ENCODE measurements around the gene EPO.

Gene EPO

GRCh38 chr7:100720279-100720670 lies at the start of gene EPO:
EPO (plus strand) TSS chr7:100720468; CDS start chr7:100720981, 513 bp downstream.
- TF ChIP-seq RAD21 (IDR thresholded peaks at IDR 0.05; ENCODE audit: low read depth) (no peak), TEAD4 (IDR thresholded peaks at IDR 0.05) (no peak)
- TF ChIP-seq, protein P1, sequence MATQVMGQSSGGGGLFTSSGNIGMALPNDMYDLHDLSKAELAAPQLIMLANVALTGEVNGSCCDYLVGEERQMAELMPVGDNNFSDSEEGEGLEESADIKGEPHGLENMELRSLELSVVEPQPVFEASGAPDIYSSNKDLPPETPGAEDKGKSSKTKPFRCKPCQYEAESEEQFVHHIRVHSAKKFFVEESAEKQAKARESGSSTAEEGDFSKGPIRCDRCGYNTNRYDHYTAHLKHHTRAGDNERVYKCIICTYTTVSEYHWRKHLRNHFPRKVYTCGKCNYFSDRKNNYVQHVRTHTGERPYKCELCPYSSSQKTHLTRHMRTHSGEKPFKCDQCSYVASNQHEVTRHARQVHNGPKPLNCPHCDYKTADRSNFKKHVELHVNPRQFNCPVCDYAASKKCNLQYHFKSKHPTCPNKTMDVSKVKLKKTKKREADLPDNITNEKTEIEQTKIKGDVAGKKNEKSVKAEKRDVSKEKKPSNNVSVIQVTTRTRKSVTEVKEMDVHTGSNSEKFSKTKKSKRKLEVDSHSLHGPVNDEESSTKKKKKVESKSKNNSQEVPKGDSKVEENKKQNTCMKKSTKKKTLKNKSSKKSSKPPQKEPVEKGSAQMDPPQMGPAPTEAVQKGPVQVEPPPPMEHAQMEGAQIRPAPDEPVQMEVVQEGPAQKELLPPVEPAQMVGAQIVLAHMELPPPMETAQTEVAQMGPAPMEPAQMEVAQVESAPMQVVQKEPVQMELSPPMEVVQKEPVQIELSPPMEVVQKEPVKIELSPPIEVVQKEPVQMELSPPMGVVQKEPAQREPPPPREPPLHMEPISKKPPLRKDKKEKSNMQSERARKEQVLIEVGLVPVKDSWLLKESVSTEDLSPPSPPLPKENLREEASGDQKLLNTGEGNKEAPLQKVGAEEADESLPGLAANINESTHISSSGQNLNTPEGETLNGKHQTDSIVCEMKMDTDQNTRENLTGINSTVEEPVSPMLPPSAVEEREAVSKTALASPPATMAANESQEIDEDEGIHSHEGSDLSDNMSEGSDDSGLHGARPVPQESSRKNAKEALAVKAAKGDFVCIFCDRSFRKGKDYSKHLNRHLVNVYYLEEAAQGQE (IDR thresholded peaks at IDR 0.05; ENCODE audit: low read depth), result no peak

DNA sequence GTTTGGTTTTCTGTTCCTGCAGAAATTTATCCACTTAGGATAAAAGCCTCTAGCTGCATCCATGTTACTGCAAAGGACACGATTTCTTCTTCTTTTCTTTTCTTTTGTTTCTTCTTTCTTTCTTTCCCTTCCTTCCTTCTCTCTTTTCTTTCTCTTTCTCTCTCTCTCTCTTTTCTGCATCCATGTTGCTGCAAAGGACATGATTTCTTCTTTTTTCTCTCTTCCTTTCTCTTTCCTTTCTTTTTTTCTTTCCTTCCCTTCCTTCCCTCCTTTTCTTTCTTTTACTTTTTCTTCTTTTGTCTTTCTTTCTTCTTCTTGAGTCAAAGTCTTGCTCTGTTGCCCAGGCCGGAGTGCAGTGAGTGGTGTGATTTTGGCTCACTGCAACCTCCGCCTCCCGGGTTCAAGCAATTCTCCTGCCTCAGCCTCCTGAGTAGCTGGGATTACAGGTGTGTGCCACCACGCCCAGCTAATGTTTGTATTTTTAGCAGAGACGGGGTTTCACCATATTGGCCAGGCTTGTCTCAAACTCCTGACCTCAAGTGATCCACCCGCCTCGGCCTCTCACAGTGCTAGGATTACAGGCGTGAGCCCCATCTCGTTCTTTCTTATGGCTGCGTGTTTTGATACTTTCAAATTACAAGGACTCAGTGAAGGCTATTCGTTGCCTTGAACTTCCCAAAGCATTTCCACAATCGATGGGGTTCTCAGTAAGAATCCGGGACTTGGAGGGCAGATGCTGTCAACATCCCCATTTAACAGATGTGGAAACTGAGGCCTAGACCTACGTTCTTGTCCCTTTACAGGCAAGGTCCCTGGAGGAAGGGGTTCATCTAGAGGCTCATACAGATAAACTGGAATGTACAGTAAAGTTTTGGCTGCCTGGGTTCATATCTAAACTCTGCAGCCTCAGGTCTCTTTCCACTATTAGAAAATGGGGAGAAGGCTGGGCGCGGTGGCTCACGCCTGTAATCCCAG lies 48.6 kb upstream of the EPO start:
- TF ChIP-seq, protein P1 (IDR thresholded peaks at IDR 0.05; ENCODE audit: low read depth), result no peak
- TF ChIP-seq, protein P2, sequence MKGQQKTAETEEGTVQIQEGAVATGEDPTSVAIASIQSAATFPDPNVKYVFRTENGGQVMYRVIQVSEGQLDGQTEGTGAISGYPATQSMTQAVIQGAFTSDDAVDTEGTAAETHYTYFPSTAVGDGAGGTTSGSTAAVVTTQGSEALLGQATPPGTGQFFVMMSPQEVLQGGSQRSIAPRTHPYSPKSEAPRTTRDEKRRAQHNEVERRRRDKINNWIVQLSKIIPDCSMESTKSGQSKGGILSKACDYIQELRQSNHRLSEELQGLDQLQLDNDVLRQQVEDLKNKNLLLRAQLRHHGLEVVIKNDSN (IDR thresholded peaks at IDR 0.05), result no peak
- TF ChIP-seq RAD21 (IDR thresholded peaks at IDR 0.05; ENCODE audit: low read depth) (no peak), TAF1 (IDR thresholded peaks at IDR 0.05; ENCODE audit: low read depth) (no peak), CEBPB (IDR thresholded peaks at IDR 0.05) (no peak), TCF12 (IDR thresholded peaks at IDR 0.05; ENCODE audit: low read depth) (no peak), ZBTB7A (IDR thresholded peaks at IDR 0.05; ENCODE audit: low read depth) (no peak), NFIC (IDR thresholded peaks at IDR 0.05) (no peak), TEAD4 (IDR thresholded peaks at IDR 0.05) (no peak)

DNA sequence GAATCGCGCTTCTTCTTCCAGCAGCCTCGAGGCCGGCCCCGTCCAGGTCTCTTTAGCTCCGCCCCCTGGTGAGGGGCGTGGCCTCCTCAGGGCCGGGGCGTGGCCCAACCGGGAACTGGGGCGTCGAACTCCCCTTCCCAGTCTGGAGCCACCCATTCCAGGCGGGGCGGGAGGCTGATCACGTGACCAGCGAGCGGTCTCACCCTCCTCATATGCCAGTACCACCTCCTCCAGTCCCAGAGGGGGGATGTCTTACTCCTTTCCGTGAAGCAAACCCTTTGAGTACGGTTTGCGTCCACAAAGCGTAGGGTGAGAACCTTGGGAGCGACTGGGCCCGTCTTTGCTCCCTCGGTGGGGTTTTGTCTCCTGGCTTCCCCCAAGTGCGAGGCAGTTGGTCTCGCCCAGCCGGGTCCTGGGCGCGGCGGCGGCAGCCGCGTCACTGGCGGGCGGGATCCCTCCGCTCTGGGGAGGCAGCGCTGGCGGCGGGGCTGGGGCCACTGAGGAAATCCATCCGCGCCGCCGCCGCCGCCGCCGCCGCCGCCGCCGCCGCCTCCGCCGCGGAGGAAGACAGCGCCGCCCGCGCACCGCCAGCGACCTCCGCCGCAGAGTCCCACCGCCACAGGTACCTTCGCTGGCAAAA lies 46.8 kb upstream of the EPO start, which contains the start of gene GNB2:
GNB2 (plus strand) TSS at position 439 of the 640 bp plus-strand sequence. CDS start 2,526 bp downstream, outside the sequence.
- TF ChIP-seq TCF12 (IDR thresholded peaks at IDR 0.05; ENCODE audit: low read depth) (no peak), TAF1 (IDR thresholded peaks at IDR 0.05; ENCODE audit: low read depth) (peak; percentile 86; the same call in 1 of the 2 replicates), CEBPB (IDR thresholded peaks at IDR 0.05) (no peak), TEAD4 (IDR thresholded peaks at IDR 0.05) (peak; percentile 9; the same call in 1 of the 2 replicates), CREB1 (IDR thresholded peaks at IDR 0.05; ENCODE audit: low read depth) (no peak), RAD21 (IDR thresholded peaks at IDR 0.05; ENCODE audit: low read depth) (no peak), YY1 (IDR thresholded peaks at IDR 0.05; ENCODE audit: low read depth) (peak; percentile 52; the same call in 1 of the 2 replicates), EP300 (IDR thresholded peaks at IDR 0.05; ENCODE audit: borderline replicate concordance) (peak; percentile 73), NFIC (IDR thresholded peaks at IDR 0.05) (0 out of 2 replicates have a peak, but pooled peaks have one; percentile 1), ZBTB7A (IDR thresholded peaks at IDR 0.05; ENCODE audit: low read depth) (no peak), FOXM1 (IDR thresholded peaks at IDR 0.05; ENCODE audit: borderline replicate concordance, low read depth) (no peak), EGR1 (IDR thresholded peaks at IDR 0.05) (no peak)
- TF ChIP-seq, protein P2 (IDR thresholded peaks at IDR 0.05), result peak; percentile 96
- TF ChIP-seq, protein P3, sequence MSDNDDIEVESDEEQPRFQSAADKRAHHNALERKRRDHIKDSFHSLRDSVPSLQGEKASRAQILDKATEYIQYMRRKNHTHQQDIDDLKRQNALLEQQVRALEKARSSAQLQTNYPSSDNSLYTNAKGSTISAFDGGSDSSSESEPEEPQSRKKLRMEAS (IDR thresholded peaks at IDR 0.05), result peak; percentile 74
- TF ChIP-seq, protein P1 (IDR thresholded peaks at IDR 0.05; ENCODE audit: low read depth), result no peak

DNA sequence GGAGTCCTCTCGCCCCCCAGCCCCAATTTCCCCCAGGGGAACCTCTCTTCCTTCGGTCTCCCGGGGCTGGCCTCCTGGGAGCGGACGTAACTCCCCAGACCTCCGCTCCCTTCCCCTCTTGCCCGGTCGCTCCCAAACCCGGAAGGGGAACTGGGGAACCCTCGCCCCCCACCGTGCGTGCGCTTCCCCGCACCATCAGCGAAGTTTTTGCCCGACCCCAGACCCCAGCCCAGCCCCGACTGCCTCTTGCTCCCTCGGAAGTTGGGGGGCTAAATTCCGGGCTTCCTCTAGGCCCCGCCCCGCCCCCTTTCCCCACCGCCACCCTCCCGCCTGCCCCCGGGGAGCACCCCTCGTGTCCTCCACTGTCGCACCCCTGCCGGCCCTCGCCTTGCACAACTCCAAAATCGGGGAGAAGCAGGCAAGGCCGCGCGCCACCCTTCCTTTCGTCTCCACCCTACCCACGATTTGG lies 46.3 kb upstream of the EPO start:
- no peak for TF ChIP-seq RAD21 (IDR thresholded peaks at IDR 0.05; ENCODE audit: low read depth)
- TF ChIP-seq YY1 (IDR thresholded peaks at IDR 0.05; ENCODE audit: low read depth), result no peak
- TF ChIP-seq, protein P3 (IDR thresholded peaks at IDR 0.05), result 0 out of 2 replicates have a peak, but pooled peaks have one; percentile 11
